GM21529 (cell line): ENCODE data around the gene ANXA4.

Experiments
- ATAC-seq: cut with Tn5 transposase; IDR thresholded peaks from one replicate; pipeline ENCODE4 v1.9.1; 2021; ENCODE audit not compliant: unreplicated experiment

ANXA4 gene

GRCh38 chr2:69741575-69742321 lies at the start of gene ANXA4:
Gene ANXA4 (plus strand): TSS chr2:69742134. CDS start chr2:69781566, 39,432 bp downstream.
- ATAC-seq: peak; percentile 88

GRCh38 chr2:69692424-69692823 lies 49.5 kb upstream of the ANXA4 start:
- ATAC-seq: no peak

- peak; percentile 83 for ATAC-seq
Measured at GRCh38 chr2:69693059-69693774, 48.7 kb upstream of the ANXA4 start.

GRCh38 chr2:69693775-69694450 lies 48.0 kb upstream of the ANXA4 start:
- peak; percentile 33 for ATAC-seq

GRCh38 chr2:69694894-69695849 lies 46.8 kb upstream of the ANXA4 start:
- ATAC-seq: no peak

- no peak for ATAC-seq
Measured at GRCh38 chr2:69695850-69696216, 46.1 kb upstream of the ANXA4 start.

GRCh38 chr2:69700381-69700780 lies 41.6 kb upstream of the ANXA4 start:
- no peak for ATAC-seq

DNA sequence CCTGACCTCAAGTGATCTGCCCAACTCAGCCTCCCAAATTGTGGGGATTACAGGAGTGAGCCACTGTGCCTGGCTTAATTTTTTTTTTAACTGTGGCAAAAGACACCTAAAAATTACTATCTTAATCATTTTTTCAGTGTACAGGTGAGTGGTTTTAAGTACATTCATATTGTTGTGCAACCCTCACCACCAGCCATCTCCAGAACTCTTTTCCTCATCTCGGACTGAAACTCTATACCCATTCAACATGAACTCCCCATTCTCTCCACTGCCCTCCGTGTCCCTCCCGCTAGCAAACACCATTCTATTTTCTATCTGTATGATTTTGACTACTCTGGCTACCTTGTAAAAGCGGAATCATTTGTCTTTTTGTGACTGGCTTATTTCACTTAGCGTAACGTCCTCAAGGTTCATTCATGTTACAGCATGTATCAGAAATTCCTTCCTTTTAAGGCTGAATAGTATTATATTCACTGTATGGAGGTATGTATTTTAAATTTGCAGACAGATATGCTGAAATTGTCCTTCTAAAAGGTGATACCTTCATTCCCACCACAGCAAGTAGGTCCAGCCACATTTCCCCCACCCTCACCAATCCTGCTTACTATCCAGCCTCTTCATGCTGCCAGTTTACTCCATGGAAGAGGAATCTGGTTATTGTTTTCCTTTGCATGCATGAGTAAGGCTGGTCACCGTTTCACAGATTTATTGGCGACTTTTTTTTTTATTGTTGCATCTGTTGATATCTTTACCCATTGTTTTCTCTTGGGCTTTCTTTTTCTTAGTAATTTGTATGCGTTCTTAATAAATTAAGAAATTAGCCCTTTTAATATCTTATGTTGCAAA lies 40.6 kb upstream of the ANXA4 start:
- ATAC-seq: no peak

DNA sequence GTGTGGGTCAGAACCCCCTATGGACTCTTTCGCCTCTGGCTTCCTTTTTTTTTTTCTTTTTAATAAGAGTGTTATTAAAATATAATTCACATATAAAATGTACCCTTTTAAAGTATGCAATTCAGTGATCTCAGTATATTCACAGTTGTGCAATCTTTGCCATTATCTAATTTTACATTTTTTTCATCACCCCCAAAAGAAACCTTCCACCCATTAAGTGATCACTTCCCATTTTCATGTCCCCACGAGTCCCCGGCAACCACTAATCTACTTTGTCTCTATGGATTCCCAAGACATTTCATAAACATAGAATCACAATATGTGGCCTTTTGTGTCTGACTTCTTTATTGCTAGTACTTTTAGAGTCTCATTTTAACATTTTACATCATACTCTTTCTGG lies 38.7 kb upstream of the ANXA4 start:
- ATAC-seq: no peak

- no peak for ATAC-seq
Measured at GRCh38 chr2:69704446-69704845, 37.5 kb upstream of the ANXA4 start.

GRCh38 chr2:69709290-69709689 lies 32.6 kb upstream of the ANXA4 start:
- no peak for ATAC-seq

GRCh38 chr2:69711971-69712370 lies 30.0 kb upstream of the ANXA4 start:
- no peak for ATAC-seq

- no peak for ATAC-seq
Measured at GRCh38 chr2:69714024-69714423, 27.9 kb upstream of the ANXA4 start.

DNA sequence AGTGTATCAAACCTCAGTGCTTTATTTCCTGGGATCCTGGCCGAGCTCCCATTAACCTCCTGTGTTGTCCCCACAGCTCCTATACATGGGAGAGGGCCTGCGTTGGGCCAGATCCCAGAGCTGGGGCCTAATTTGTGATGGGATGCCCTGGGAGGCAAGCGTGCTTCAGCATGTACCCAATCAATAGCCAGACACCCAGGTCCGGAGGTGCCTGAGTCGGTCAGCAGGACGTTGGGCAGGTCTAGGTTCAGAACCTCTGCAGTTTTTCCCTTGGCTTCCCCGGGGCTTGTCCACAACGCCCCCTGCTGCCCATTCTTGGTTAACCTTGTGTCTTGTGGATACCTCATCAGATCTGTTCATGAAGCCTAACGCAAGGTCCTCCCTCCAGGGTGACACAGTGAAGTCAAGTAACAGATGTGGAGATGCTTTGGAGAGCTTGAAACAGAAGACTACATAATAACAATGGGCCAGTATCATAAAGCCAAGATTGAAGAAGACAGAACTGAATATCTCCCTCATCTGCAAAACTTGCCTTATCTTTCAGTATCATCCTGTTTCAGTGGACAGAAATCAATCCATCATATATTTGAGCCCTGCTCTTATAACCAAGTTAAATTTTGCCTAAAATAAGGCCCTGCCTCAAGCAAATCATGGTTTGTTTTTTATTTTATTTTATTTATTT lies 27.3 kb upstream of the ANXA4 start:
- ATAC-seq: peak; percentile 89

DNA sequence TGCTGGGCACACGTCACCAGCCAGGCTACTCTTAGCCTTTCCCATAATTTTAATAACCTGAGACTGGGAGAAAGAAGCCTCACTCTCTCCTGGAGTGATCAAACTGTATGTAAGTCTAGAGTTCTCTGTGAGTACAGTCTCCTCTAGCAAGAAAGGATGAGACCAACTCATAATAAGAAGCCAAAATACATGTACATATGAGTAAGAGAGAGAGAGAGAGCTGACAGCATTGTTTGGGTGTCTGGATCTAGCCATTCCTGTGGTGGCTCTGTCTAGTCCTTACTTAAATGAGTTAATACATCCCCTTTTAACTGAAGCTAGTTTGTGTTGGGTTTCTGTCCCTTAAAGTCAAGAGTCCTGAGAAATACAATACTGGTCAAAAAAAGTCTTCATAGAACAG lies 26.0 kb upstream of the ANXA4 start:
- ATAC-seq: no peak

GRCh38 chr2:69716555-69717120 lies 25.3 kb upstream of the ANXA4 start:
- ATAC-seq: no peak

DNA sequence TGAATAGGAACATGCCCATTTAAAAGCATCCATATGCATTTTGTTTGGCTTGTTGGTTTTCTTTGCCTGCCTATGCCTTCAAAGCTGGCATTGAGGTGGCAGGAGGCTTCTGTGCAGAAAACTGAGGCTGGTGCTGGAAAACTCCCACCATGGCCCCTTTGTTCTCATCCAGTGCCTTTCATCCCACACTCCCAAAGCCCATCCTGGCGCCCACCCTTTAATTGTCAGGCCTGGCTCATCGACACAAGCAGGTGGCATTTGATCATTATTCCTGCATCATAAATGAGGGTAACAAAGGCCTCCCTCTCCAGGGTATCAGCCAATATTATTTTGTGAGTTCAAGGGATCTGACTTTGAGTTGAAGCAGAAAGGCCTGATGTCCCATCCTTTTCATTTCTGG lies 24.7 kb upstream of the ANXA4 start:
- ATAC-seq: no peak

GRCh38 chr2:69717861-69718273 lies 24.1 kb upstream of the ANXA4 start:
- no peak for ATAC-seq

- no peak for ATAC-seq
Measured at GRCh38 chr2:69718338-69718965, 23.5 kb upstream of the ANXA4 start.
